HepG2 (cell line): Measurements from ENCODE around the gene CLIC4. TPM values are rescaled to one million over a fixed set of nuclear protein-coding genes. Genes with fewer than 3 reads are reported as not detected.

ENCODE experiments used
- ATAC-seq: fragments of 200-7000 bp; cut with Tn5 transposase; 3 replicates; pipeline ENCODE4 v1.9.1; 2020; ENCODE audit warnings: mild to moderate bottlenecking, moderate library complexity
- BruUV-seq: library from RNA; stranded (reverse); fragments of 400-500 nt; replicated peaks from 2 replicates; lab custom pipeline; 2021; lab: Mats Ljungman, UMichigan
- CTCF ChIA-PET: fragments of 300-600 bp; formaldehyde crosslinking; extraction: SDS; loops from one replicate; lab custom pipeline; 2021; ENCODE audit warnings: low total read pairs, inconsistent platforms, low intra/inter-chr PET ratio; lab: Yijun Ruan, JAX
- POLR2A ChIA-PET: fragments of 350-600 bp; sonication (Branson Sonifier 250); formaldehyde crosslinking; loops from one replicate; lab custom pipeline; 2020; ENCODE audit warnings: antibody characterized with exemption, inconsistent platforms; lab: Yijun Ruan, JAX
- DNase-seq: peaks from one replicate; pipeline ENCODE4 v3.0.0-alpha.2; 2015; ENCODE audit warnings: low spot score
- FAIRE-seq: peaks from 3 replicates; lab custom pipeline; 2011; peaks lifted over from hg19 to GRCh38; lab: Jason Lieb, UNC
- H2AFZ ChIP-seq: one replicate; pipeline ENCODE4 v1.6.1; 2011; ENCODE audit warnings: low read length, inconsistent platforms
- H3K27ac ChIP-seq: fragments of 300-600 bp; 3 replicates; pipeline ENCODE4 v1.8.0; 2011; ENCODE audit warnings: mixed run types, mild to moderate bottlenecking, mixed read lengths, low read length, inconsistent platforms; ENCODE audit not compliant: insufficient read depth; ENCODE audit errors: extremely low read length
- H3K27me3 ChIP-seq, 2 experiments: fragments of 200-600 bp in 1 of 2; 2 replicates in 1 of 2; 3 replicates in 1 of 2; pipeline versions ENCODE4 v1.6.0 to v1.8.0; 2011; ENCODE audit warnings: low read length in 2 of 2, mild to moderate bottlenecking in 2 of 2, moderate library complexity in 2 of 2, inconsistent platforms in 1 of 2; ENCODE audit not compliant: insufficient read depth in 2 of 2, control insufficient read depth in 1 of 2
- H3K36me3 ChIP-seq, 2 experiments: fragments of 200-600 bp in 1 of 2; replicated peaks in 1 of 2; 2 replicates in 1 of 2; 3 replicates in 1 of 2; pipeline versions ENCODE4 v1.5.1 to v1.8.0; 2011; ENCODE audit warnings: low read length in 2 of 2, inconsistent platforms in 1 of 2; ENCODE audit not compliant: insufficient read depth in 2 of 2, control insufficient read depth in 1 of 2
- H3K4me1 ChIP-seq: 2 replicates; pipeline ENCODE4 v1.5.1; 2012; ENCODE audit warnings: low read length, inconsistent platforms; ENCODE audit not compliant: insufficient read depth
- H3K4me2 ChIP-seq: 2 replicates; pipeline ENCODE4 v1.6.0; 2011; ENCODE audit warnings: low read depth, low read length, inconsistent platforms
- H3K4me3 ChIP-seq, 3 experiments: fragments of 200-600 bp in 1 of 3; sonication (generic), shearing (Covaris generic) in 1 of 3; replicated peaks in 1 of 3; 2 replicates each; pipeline ENCODE4 v1.5.1; 2011 to 2016; ENCODE audit warnings: low read length in 3 of 3, inconsistent platforms in 2 of 3, low read depth in 2 of 3, mild to moderate bottlenecking in 2 of 3, control low read depth in 1 of 3, mixed read lengths in 1 of 3; ENCODE audit not compliant: insufficient read depth in 1 of 3
- H3K79me2 ChIP-seq: one replicate; pipeline ENCODE4 v1.6.1; 2011; ENCODE audit warnings: low read length, inconsistent platforms; ENCODE audit not compliant: insufficient read depth
- H3K9ac ChIP-seq: 2 replicates; pipeline ENCODE4 v1.6.0; 2011; ENCODE audit warnings: mild to moderate bottlenecking, low read depth, low read length, inconsistent platforms; ENCODE audit not compliant: insufficient read depth
- H3K9me3 ChIP-seq: 2 replicates; pipeline ENCODE4 v1.5.1; 2012; ENCODE audit warnings: mild to moderate bottlenecking, low read length
- H4K20me1 ChIP-seq: 2 replicates; pipeline ENCODE4 v1.6.0; 2011; ENCODE audit warnings: inconsistent platforms, mild to moderate bottlenecking, low read length, moderate library complexity; ENCODE audit not compliant: insufficient read depth
- ARID2 ChIP-seq: sonication (generic); formaldehyde crosslinking; IDR thresholded peaks from 2 replicates; pipeline ENCODE4 v1.8.1; 2022; ENCODE audit warnings: mild to moderate bottlenecking, missing genetic modification reagents, borderline replicate concordance
- EEA1 ChIP-seq: sonication (generic); formaldehyde crosslinking; IDR thresholded peaks from 2 replicates; pipeline ENCODE4 v1.5.1; 2020; ENCODE audit warnings: mild to moderate bottlenecking, missing genetic modification reagents, borderline replicate concordance
- JUN ChIP-seq: sonication (generic); formaldehyde crosslinking; IDR thresholded peaks from 2 replicates; pipeline ENCODE4 v1.4.0; 2020; ENCODE audit warnings: mild to moderate bottlenecking, missing genetic modification reagents
- KLF15 ChIP-seq: sonication (generic); formaldehyde crosslinking; IDR thresholded peaks from 2 replicates; pipeline ENCODE4 v1.8.1; 2023; ENCODE audit warnings: borderline replicate concordance, mild to moderate bottlenecking, inconsistent platforms, missing genetic modification reagents, mixed read lengths
- POLR2AphosphoS2 ChIP-seq: IDR thresholded peaks from 2 replicates; pipeline ENCODE4 v1.6.1; 2011; ENCODE audit warnings: low read depth, low read length, improper control_type of control experiment
- TCF12 ChIP-seq, 2 experiments: fragments of 450-650 bp in 1 of 2; sonication (generic) in 1 of 2; formaldehyde crosslinking in 1 of 2; IDR thresholded peaks; 2 replicates each; pipeline versions ENCODE4 v1.6.1 to v1.8.0; 2017 to 2022; ENCODE audit warnings: antibody characterized with exemption in 1 of 2, mild to moderate bottlenecking in 1 of 2, missing genetic modification reagents in 1 of 2, moderate library complexity in 1 of 2
- XBP1 ChIP-seq: sonication (generic); formaldehyde crosslinking; IDR thresholded peaks from 2 replicates; pipeline ENCODE4 v1.5.0; 2020; ENCODE audit warnings: missing genetic modification reagents
- ZFP36L2 ChIP-seq: sonication (generic); formaldehyde crosslinking; IDR thresholded peaks from 2 replicates; pipeline ENCODE4 v1.4.0; 2020; ENCODE audit warnings: missing genetic modification reagents
- ZKSCAN1 ChIP-seq: fragments of 150-350 bp; IDR thresholded peaks from 2 replicates; pipeline ENCODE4 v1.6.1; 2014; ENCODE audit warnings: low read length
- ZNF260 ChIP-seq: sonication (generic); formaldehyde crosslinking; IDR thresholded peaks from 2 replicates; pipeline ENCODE4 v1.4.0; 2020; ENCODE audit warnings: missing genetic modification reagents, low read depth, mild to moderate bottlenecking, borderline replicate concordance
- ZNF30 ChIP-seq: sonication (generic); formaldehyde crosslinking; IDR thresholded peaks from 2 replicates; pipeline ENCODE4 v1.5.0; 2020; ENCODE audit warnings: mild to moderate bottlenecking, missing genetic modification reagents
- WGBS: methylation state at CpG from one replicate; pipeline ENCODE4 v1.1.6; 2017; ENCODE audit warnings: low lambda C conversion rate; 5-methylcytosine and 5-hydroxymethylcytosine counted together
- in situ Hi-C: cut with HindIII; loops from 2 replicates; pipeline ENCODE4 v1.10.0; 2017; ENCODE audit warnings: low pct_unique_long_range_greater_than_20kb; ENCODE audit not compliant: extremely low pct_ligation_motif_present
- intact Hi-C: fragments of 100-400 bp; cut with micrococcal nuclease; formaldehyde crosslinking; loops from one replicate; pipeline ENCODE4 v1.10.0; 2022; ENCODE audit not compliant: unreplicated experiment
- polyA plus RNA-seq, 8 experiments: library from polyadenylated mRNA; depleted of rRNA in 3 of 8; stranded (reverse) in 7 of 8; unstranded in 1 of 8; fragments of >200 nt; fragmentation: Illumina TruSeq in 4 of 8; extraction: Trizol in 4 of 8; gene quantifications; 2 replicates each; pipeline versions ENCODE4 v1.2.1 to v1.2.3, GENCODE V29; 2011 to 2016; ENCODE audit warnings: low read depth in 4 of 8, missing spikeins in 1 of 8, mixed read lengths in 1 of 8; ENCODE audit not compliant: insufficient read depth in 1 of 8
- total RNA-seq, 5 experiments: library from RNA; depleted of rRNA; stranded (reverse); fragments of >200 nt; fragmentation: Illumina TruSeq; extraction: Trizol; gene quantifications; 2 replicates each; pipeline ENCODE4 v1.2.3, GENCODE V29; 2016; ENCODE audit warnings: low read depth in 1 of 5
- TF ChIP-seq, protein P1 (sequence below): sonication (generic); formaldehyde crosslinking; IDR thresholded peaks from 2 replicates; pipeline ENCODE4 v1.4.0; 2020; ENCODE audit warnings: low read depth, missing genetic modification reagents
- TF ChIP-seq, protein P2 (sequence below): sonication (generic); formaldehyde crosslinking; IDR thresholded peaks from 2 replicates; pipeline ENCODE4 v1.4.0; 2020; ENCODE audit warnings: mild to moderate bottlenecking, low read depth, missing genetic modification reagents
- TF ChIP-seq, protein P3 (sequence below): sonication (generic); formaldehyde crosslinking; IDR thresholded peaks from 2 replicates; pipeline ENCODE4 v1.4.0; 2020; ENCODE audit warnings: missing genetic modification reagents, low read depth, mild to moderate bottlenecking, borderline replicate concordance
- TF ChIP-seq, protein P4 (sequence below): fragments of 450-650 bp; IDR thresholded peaks from 2 replicates; pipeline ENCODE4 v1.6.1; 2016

Gene CLIC4
- total and polyA plus RNA-seq, 2 of the 13 experiments (the other 11 are each of a cell fraction or from before 2014, with no cell fraction given), result 23.3 to 77.4 TPM

DNA sequence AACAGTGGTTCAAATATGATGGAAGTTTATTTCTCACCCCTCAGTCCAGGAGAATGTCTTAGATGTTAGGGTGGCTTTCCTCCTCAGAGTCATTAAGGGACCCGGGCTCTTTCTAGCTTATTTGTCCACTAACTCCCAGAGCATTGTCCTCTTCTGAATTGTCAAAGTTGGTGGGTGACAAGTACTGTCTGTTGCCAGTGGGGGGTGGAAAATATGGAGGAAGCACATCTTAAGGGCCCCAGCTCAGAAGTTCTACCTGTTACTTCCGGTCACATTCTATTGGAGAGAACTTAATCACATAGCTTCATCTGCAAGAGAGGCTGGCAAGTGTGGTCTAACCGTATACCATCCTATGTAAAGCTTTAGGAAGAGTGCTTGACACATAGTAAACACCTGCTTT is 7.1 kb downstream of the CLIC4 start (continued):
- TF ChIP-seq, protein P1, sequence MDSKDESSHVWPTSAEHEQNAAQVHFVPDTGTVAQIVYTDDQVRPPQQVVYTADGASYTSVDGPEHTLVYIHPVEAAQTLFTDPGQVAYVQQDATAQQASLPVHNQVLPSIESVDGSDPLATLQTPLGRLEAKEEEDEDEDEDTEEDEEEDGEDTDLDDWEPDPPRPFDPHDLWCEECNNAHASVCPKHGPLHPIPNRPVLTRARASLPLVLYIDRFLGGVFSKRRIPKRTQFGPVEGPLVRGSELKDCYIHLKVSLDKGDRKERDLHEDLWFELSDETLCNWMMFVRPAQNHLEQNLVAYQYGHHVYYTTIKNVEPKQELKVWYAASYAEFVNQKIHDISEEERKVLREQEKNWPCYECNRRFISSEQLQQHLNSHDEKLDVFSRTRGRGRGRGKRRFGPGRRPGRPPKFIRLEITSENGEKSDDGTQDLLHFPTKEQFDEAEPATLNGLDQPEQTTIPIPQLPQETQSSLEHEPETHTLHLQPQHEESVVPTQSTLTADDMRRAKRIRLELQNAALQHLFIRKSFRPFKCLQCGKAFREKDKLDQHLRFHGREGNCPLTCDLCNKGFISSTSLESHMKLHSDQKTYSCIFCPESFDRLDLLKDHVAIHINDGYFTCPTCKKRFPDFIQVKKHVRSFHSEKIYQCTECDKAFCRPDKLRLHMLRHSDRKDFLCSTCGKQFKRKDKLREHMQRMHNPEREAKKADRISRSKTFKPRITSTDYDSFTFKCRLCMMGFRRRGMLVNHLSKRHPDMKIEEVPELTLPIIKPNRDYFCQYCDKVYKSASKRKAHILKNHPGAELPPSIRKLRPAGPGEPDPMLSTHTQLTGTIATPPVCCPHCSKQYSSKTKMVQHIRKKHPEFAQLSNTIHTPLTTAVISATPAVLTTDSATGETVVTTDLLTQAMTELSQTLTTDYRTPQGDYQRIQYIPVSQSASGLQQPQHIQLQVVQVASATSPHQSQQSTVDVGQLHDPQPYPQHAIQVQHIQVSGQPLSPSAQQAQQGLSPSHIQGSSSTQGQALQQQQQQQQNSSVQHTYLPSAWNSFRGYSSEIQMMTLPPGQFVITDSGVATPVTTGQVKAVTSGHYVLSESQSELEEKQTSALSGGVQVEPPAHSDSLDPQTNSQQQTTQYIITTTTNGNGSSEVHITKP (CRISPR knock-in tag), result no peak

DNA sequence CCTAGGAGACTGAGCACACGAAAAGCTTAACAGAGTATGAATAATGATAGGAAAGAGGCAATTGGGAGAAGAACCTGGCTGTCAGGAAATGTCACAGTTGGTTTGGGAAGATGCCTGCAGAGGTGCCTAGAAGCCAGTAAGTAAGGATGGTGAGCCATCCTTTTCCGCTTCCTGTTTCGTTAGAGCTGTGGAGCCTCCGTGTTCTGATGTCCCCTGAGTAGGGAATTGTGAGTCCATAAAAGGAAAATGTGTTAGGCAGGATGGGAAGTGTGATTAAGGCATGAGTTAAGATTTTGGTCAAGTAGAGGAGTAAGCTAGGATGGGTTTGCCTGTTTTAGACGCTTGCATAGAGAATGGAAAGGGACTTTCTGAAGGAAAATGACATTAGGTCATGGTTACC is 9.0 kb downstream of the CLIC4 start:
- no peak overlapping the region for H3K27ac ChIP-seq
- no TSS peak for BruUV-seq
- no peak for FAIRE-seq
- no peak overlapping the region for H3K4me2 ChIP-seq
- intact Hi-C loops (no loop called here), in situ Hi-C loops (no loop called here)
- H3K4me1 ChIP-seq, result peaks cover 53% of the 10 kb centered on the region
- H3K27me3 ChIP-seq, result no peaks in the 10 kb centered on the region
- H3K9me3 ChIP-seq, result no peaks in the 10 kb centered on the region
- H3K79me2 ChIP-seq, result peaks cover 80% of the 10 kb centered on the region
- POLR2A ChIA-PET, result interaction anchor here (0.9 to 1.8 kb wide), 2 partner anchors 9 to 30 kb away, joined by 5 to 6 read pairs; partner anchors contain the start of gene CLIC4
- no peak overlapping the region for H2AFZ ChIP-seq
- no peak for ATAC-seq
- no peak overlapping the region for H3K4me3 ChIP-seq
- DNase-seq, result no peak
- H3K36me3 ChIP-seq, result peaks cover 0 to 10% of the 10 kb centered on the region in 2 experiments; a peak in 1 of 5 replicates
- H3K9ac ChIP-seq, result no peak overlapping the region
- CTCF ChIA-PET, result no interaction called here
- 94% methylated on average over 5 of the region's 5 CpGs for WGBS
- peaks cover 30% of the 10 kb centered on the region for H4K20me1 ChIP-seq
- TF ChIP-seq ZFP36L2 (CRISPR knock-in tag) (no peak), ZNF30 (CRISPR knock-in tag) (no peak), XBP1 (CRISPR knock-in tag) (no peak), TCF12 (IDR thresholded peaks at IDR 0.05) (no peak), TCF12 (CRISPR knock-in tag; IDR thresholded peaks at IDR 0.05) (no peak), ARID2 (CRISPR knock-in tag) (no peak), KLF15 (CRISPR knock-in tag) (no peak), JUN (CRISPR knock-in tag) (no peak), ZNF260 (CRISPR knock-in tag) (no peak), EEA1 (no peak), ZKSCAN1 (no peak), POLR2AphosphoS2 (no peak)
- TF ChIP-seq, protein P2, sequence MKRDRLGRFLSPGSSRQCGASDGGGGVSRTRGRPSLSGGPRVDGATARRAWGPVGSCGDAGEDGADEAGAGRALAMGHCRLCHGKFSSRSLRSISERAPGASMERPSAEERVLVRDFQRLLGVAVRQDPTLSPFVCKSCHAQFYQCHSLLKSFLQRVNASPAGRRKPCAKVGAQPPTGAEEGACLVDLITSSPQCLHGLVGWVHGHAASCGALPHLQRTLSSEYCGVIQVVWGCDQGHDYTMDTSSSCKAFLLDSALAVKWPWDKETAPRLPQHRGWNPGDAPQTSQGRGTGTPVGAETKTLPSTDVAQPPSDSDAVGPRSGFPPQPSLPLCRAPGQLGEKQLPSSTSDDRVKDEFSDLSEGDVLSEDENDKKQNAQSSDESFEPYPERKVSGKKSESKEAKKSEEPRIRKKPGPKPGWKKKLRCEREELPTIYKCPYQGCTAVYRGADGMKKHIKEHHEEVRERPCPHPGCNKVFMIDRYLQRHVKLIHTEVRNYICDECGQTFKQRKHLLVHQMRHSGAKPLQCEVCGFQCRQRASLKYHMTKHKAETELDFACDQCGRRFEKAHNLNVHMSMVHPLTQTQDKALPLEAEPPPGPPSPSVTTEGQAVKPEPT (CRISPR knock-in tag), result no peak
- TF ChIP-seq, protein P3, sequence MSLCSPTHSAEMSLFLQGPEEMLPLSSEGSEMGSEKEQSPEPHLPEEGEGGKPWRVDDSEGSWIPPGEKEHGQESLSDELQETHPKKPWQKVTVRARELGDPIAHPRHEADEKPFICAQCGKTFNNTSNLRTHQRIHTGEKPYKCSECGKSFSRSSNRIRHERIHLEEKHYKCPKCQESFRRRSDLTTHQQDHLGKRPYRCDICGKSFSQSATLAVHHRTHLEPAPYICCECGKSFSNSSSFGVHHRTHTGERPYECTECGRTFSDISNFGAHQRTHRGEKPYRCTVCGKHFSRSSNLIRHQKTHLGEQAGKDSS (CRISPR knock-in tag), result no peak
- TF ChIP-seq, protein P4, sequence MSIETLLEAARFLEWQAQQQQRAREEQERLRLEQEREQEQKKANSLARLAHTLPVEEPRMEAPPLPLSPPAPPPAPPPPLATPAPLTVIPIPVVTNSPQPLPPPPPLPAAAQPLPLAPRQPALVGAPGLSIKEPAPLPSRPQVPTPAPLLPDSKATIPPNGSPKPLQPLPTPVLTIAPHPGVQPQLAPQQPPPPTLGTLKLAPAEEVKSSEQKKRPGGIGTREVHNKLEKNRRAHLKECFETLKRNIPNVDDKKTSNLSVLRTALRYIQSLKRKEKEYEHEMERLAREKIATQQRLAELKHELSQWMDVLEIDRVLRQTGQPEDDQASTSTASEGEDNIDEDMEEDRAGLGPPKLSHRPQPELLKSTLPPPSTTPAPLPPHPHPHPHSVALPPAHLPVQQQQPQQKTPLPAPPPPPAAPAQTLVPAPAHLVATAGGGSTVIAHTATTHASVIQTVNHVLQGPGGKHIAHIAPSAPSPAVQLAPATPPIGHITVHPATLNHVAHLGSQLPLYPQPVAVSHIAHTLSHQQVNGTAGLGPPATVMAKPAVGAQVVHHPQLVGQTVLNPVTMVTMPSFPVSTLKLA, result no peak
